Stromal cell of bone marrow (primary cell): ENCODE measurements around the gene CPNE4.

Experiments used
- DNase-seq: peaks from one replicate; pipeline ENCODE4 v3.0.0-alpha.2; 2012; ENCODE audit warnings: low read depth

The CPNE4 gene

GRCh38 chr3:131796558-131797198 lies 238.1 kb downstream of the CPNE4 start:
- no peak for DNase-seq

DNA sequence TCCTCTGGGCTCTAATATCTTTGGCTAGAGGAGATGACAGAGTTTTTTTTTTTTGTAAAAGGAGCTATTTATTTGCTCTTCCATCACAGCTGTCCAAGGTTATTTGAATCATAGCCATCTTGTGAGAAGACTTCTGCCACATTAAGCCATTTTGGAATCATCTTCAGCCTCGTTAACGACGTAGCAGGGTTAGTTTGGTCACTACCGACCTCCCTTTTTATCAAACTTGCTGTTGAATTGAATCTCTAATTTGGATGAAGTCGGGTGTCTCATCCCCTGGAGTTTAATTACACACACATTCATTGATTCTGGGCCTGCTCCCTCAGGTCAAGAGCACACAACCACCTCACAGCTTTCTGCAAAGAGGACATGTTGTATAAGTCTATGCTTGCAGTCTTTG lies 238.7 kb downstream of the CPNE4 start:
- DNase-seq: no peak

- no peak for DNase-seq
Observed at GRCh38 chr3:131795390-131796090, 239.3 kb downstream of the CPNE4 start.

DNA sequence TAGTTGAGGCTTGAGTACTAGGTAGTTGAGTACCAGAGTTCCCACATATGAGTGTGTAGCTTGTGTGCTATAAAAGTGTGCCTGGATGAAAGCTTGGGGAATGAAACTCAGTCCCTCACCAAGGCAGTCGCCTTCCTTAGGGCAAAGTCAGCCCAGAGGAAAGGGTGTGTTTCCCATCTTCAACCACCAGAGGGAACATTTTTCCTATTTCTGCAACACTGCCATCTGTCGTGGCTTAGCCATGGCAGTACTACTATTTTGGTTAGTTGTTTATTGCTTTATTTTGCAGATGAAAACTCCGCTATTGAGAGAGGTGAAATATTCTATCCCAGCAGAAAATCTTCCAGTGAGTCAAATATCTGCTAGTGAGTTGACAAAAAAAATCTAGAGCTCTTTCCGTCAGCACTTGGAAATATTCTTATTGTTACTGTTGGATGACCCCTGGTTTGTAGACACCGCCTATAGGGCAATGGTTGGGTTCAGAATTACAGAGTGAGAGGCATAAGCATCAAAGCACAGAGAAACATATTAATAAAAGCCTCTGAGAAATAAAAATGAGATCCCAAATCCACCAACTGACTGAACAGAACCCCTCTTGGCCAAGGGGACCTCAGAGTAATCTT lies 239.9 kb downstream of the CPNE4 start:
- DNase-seq: peak; percentile 13

GRCh38 chr3:131793870-131794269 lies 240.9 kb downstream of the CPNE4 start:
- no peak for DNase-seq

DNA sequence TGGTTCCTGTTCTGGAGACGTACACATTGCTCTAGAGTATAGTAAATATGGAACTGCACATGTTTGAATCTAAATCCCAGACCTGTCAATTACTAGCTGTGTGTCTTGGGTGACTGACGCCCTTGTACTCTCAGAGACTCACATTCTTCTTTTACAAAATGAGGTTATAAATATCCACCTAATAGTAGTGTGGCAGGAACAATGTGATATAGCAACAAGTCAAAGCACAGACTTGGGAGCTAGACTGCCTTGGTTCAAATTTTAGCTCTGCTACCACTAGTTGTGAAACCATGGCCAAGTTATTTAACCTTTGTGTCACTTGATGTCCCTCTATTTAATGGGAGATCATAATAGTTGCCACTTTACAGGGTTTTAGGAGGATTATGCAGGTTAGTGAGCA lies 245.6 kb downstream of the CPNE4 start:
- no peak for DNase-seq

DNA sequence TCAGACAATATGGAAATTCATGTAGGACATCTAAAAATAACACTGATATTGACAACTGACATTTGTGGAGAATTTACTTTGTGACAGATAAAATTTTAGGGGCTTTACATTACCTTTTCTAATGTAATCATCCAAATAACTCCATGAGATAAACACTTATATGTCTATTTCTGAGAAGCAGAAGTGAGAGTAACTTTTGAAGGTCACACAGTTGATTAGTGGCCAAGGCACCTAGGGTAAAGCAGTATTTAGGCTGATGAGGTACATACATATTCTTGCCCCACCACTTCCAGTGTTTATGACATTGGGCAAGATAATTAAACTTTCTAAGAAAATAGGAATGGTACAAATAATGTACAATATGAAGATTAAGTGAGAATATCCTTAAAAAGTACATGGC lies 248.4 kb downstream of the CPNE4 start:
- DNase-seq: no peak

DNA sequence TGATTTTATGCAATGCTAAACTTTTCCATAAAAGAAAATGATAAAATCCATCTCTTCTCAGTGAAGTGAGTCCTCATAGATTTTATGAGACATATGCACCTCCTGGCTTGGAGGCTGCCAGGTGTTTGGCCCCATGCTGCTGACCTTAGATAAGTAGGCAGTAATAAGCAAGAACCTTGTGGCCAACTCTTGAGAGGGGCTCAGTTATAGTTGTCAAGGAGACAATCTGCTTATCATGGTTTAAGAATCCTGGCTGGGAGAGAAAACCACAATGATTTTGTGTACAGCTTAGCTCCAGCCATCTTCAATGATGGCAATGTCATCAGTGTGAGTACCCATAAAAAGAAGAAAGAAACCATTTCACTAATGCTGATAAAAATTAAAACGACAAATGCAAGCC lies 252.1 kb downstream of the CPNE4 start:
- no peak for DNase-seq

DNA sequence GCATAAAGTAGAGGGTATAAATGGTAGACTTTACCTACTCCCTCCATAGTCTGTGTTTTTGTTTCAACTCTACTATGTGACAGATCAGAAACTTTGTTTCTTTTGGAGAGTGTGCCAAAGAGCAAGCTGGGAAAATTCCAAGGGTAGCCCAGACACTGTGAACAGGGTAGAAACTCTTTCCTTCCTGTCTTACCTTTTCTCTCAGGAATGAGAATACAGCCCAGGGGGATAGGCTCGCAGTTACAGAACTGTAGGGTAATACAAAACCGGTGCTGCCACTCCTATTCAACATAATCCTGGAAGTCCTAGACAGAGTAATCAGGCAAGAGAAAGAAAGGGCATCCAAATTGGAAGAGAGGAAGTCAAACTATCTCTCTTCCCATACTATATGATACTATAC lies 256.3 kb downstream of the CPNE4 start:
- no peak for DNase-seq

- no peak for DNase-seq
Observed at GRCh38 chr3:131775650-131776049, 259.2 kb downstream of the CPNE4 start.

- no peak for DNase-seq
Observed at GRCh38 chr3:131772269-131773026, 262.4 kb downstream of the CPNE4 start.

DNA sequence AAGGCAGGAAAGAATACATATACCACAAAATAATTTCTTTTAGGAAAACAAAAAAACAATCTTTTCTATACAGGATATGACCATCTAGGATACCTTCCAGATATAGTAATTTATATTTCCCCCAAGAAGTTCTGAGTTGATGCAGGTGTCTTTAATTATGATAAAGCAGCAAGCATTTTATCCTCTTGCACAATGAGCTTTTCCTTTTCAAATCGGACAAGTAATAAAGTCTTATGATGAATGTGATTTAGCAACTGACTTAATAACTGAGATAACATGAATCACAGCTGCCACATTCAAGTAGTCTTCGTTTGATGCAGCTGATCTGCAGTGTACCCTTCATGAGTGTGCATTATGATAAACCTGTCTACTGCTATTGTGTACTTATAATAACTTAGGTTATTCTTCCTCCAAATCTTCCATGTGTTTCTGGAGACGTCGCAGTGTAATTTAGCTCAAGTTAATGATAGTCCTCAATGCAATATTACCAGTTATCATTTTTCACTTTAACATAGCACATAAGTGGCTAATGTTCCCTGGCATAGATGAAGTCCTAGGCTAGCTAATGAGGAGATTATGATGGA lies 271.7 kb downstream of the CPNE4 start:
- DNase-seq: no peak

GRCh38 chr3:131756405-131756804 lies 278.4 kb downstream of the CPNE4 start:
- DNase-seq: no peak

DNA sequence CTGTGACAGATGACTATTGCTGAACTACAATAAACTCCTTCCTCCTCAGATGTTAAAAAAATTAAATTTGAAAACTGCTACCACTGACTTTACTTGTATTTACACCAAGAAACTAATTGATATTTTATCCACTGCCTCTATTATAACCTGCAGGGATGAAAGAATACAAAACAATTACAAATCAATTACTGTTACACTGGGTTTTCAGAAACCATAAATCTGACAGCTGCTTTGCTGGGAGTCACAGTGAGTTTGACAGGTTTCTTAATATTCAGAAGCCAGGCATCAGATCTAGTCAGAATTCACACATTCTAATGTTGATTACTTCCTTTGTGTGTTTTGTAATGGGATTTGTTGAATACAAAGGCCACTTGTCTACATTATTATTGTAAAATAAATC lies 279.4 kb downstream of the CPNE4 start:
- DNase-seq: no peak

- no peak for DNase-seq
Observed at GRCh38 chr3:131750256-131750655, 284.6 kb downstream of the CPNE4 start.

DNA sequence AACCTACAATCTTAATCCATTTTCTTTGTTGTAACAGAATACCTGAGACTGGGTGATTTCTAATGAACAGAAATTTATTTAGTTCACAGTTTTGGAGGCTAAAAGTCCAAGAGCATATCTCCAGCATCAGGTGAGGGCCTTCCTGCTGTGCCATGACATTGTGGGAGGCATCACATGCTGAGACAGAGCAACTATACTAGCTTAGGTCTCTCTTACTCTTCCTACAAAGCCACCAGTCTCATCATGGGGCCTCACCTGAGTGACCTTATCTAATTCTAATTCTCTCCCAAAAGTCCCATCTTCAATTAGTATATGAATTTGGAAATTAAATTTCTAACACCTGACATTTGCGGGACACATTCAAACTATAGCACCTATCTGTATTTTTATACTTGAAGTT lies 285.0 kb downstream of the CPNE4 start:
- DNase-seq: no peak

- no peak for DNase-seq
Observed at GRCh38 chr3:131747466-131747865, 287.3 kb downstream of the CPNE4 start.

DNA sequence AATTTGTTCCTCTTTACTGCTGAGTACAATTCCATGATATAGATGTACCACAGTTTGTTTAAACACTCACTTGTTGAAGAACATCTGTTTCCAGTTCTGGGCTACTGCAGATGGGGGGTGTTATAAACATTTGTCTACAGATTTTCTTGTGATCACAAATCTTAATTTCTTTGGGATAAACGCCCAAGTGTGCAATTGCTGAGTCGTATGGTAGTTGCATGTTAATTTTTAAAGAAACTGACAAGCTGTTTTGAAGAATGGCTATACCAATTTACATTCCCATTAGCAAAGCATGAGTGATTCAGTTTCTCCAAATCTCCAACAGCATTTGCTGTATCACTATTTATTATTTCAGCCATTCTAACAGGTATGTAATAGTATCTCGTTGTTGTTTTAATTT lies 290.0 kb downstream of the CPNE4 start:
- DNase-seq: no peak

DNA sequence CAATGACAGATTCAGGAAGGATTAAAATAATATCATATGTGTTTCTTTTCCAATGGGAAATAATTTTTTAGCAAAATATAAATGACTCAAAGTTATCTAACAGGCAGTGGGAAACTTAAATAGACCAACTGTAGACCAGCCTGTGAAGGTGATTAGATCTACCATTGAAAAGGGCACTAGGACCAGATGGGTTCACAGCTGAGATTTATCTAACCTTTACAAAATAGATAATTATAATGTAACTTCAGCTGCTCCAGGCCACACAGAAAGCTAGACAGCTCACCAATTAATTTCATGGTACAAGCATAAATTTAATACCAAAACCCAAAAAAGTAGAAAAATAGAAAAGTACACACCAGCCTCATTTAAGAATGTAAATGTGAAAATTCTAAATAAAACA lies 291.7 kb downstream of the CPNE4 start:
- no peak for DNase-seq

DNA sequence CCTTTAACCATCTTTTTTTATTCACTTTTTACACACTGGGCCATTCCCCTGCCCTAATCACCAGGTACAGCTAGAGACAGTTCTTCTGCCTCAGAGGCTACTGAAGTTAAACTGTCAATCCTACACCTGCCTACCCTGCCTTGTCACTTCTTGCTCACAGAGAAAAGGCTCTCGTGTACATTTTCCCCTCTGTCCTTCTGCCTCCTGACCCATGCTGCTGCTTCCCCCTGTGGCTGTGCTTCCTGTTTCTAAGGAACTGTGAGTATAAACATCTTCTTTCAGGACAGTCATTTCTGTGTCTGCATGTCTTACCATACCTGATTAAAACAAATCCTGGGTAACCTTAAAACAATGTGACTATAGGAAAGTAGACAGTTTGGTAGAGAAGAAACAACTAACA lies 295.6 kb downstream of the CPNE4 start:
- no peak for DNase-seq

DNA sequence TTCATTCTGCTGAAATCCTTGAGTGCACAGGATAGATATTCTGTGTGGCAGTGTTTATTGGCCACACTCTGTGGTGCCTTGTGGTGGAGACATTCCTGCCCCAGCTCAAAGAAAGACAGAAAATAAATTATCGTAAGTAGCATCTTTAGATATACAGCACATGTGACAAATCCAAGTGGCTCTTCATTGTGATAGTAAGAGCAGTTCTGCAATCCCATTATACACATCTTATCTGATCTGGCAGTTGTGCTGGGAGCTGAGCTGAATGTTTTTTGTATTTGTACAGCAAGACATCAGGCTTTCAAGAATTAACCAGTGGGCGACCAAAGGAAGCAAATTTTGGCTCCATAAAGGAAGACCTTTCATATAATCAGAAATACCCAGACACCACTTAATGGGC lies 296.7 kb downstream of the CPNE4 start:
- no peak for DNase-seq

- no peak for DNase-seq
Observed at GRCh38 chr3:131735544-131735943, 299.3 kb downstream of the CPNE4 start.

DNA sequence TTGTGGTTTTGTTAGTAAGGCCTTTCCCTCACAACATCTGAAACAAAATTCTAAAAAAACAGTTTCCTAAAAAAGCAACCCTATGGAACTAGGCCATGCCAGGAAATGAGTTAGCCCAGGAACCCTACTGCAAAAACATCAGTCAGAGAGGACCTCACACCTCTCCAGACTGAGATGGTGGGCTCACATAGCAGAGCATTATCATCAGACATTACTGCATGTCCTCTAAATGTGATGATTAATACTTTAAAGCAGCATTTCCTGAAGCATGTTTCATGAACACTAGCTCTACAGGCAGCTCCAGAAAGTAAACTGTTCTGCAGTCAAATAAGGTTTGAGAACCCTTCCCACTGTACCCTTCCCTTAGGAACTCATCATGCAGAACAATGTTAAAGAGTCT lies 299.7 kb downstream of the CPNE4 start:
- DNase-seq: no peak
